WTC11 (cell line): ENCODE measurements around the gene NXPE2. TPM values are rescaled to one million over a fixed set of nuclear protein-coding genes. Genes with fewer than 3 reads are reported as not detected.
"Not testable (repeated sequence)": the region's sequence is repeated elsewhere in the genome, so short reads cannot be mapped to it uniquely, and the experiment has no call there.

Experiments used
- ATAC-seq: fragments of 200-7000 bp; cut with Tn5 transposase; 2 replicates; pipeline ENCODE4 v1.10.0; 2021; ENCODE audit warnings: mild to moderate bottlenecking, moderate library complexity
- Bru-seq: library from RNA; stranded (reverse); fragments of 400-500 nt; gene quantifications from one replicate; lab custom pipeline; 2021; lab: Mats Ljungman, UMichigan
- CTCF ChIA-PET: fragments of 300-600 bp; sonication (Branson Sonifier 250); formaldehyde crosslinking; loops from one replicate; lab custom pipeline; 2021; ENCODE audit warnings: antibody characterized with exemption; lab: Charles Lee
- POLR2A ChIA-PET: fragments of 350-600 bp; sonication (Branson Sonifier 250); formaldehyde crosslinking; loops from one replicate; lab custom pipeline; 2021; ENCODE audit warnings: antibody characterized with exemption; lab: Charles Lee
- DNase-seq: peaks from one replicate; pipeline ENCODE4 v3.0.0; 2021; ENCODE audit warnings: low spot score
- H3K27ac Mint-ChIP-seq: 2 replicates; pipeline ENCODE4 v1.8.0; 2021; ENCODE audit warnings: mixed read lengths
- H3K27me3 Mint-ChIP-seq: 2 replicates; pipeline ENCODE4 v1.8.0; 2021; ENCODE audit warnings: low read depth, mild to moderate bottlenecking, moderate library complexity, mixed read lengths
- H3K36me3 Mint-ChIP-seq: 2 replicates; pipeline ENCODE4 v1.8.0; 2021; ENCODE audit warnings: mixed read lengths
- H3K4me1 Mint-ChIP-seq: 2 replicates; pipeline ENCODE4 v1.8.0; 2022; ENCODE audit warnings: mixed read lengths
- H3K4me3 Mint-ChIP-seq: 2 replicates; pipeline ENCODE4 v1.8.0; 2021; ENCODE audit warnings: mild to moderate bottlenecking, moderate library complexity, mixed read lengths
- H3K9me3 Mint-ChIP-seq: 2 replicates; pipeline ENCODE4 v1.8.0; 2021; ENCODE audit warnings: mixed read lengths
- GABPB1 ChIP-seq: sonication (generic); formaldehyde crosslinking; IDR thresholded peaks from 2 replicates; pipeline ENCODE4 v1.8.1; 2023; ENCODE audit warnings: mild to moderate bottlenecking, missing genetic modification reagents
- GTF2I ChIP-seq: fragments of 250-450 bp; sonication (Bioruptor Pico); conservative IDR thresholded peaks from 2 replicates; pipeline ENCODE4 v1.4.0; 2021; ENCODE audit warnings: mild to moderate bottlenecking
- HMGA2 ChIP-seq: fragments of 250-450 bp; sonication (Bioruptor Pico); IDR thresholded peaks from 2 replicates; pipeline ENCODE4 v1.4.0; 2021; ENCODE audit warnings: mild to moderate bottlenecking, moderate library complexity
- JUN ChIP-seq: sonication (generic); formaldehyde crosslinking; IDR thresholded peaks from 2 replicates; pipeline ENCODE4 v1.8.0; 2023; ENCODE audit warnings: mild to moderate bottlenecking, missing genetic modification reagents
- MYBL2 ChIP-seq: sonication (generic); formaldehyde crosslinking; IDR thresholded peaks from 2 replicates; pipeline ENCODE4 v1.8.1; 2023; ENCODE audit warnings: mild to moderate bottlenecking, moderate library complexity, missing genetic modification reagents
- NR3C1 ChIP-seq: sonication (generic); formaldehyde crosslinking; conservative IDR thresholded peaks from 2 replicates; pipeline ENCODE4 v1.8.1; 2023; ENCODE audit warnings: low read depth, mild to moderate bottlenecking, missing genetic modification reagents
- ZNF263 ChIP-seq: sonication (generic); formaldehyde crosslinking; IDR thresholded peaks from 2 replicates; pipeline ENCODE4 v1.8.1; 2022; ENCODE audit warnings: low read depth, mild to moderate bottlenecking, moderate library complexity, missing genetic modification reagents
- ZNF317 ChIP-seq: sonication (generic); formaldehyde crosslinking; IDR thresholded peaks from 2 replicates; pipeline ENCODE4 v1.8.1; 2023; ENCODE audit warnings: low read depth, mild to moderate bottlenecking, moderate library complexity, missing genetic modification reagents, borderline replicate concordance
- ZNF423 ChIP-seq: fragments of 250-450 bp; sonication (Bioruptor Pico); IDR thresholded peaks from 2 replicates; pipeline ENCODE4 v2.1.2; 2022; ENCODE audit warnings: mild to moderate bottlenecking, moderate library complexity
- long read RNA-seq, 3 experiments: library from RNA in 1 of 3; library from capped mRNA in 1 of 3; library from polyadenylated mRNA in 1 of 3; unstranded in 2 of 3; stranded (forward) in 1 of 3; transcript quantifications; one replicate each; pipeline ENCODE4 v2.0.0, GENCODE V29; 2021
- total RNA-seq: library from RNA; stranded (reverse); gene quantifications from 3 replicates; pipeline ENCODE4 v1.2.3, GENCODE V29; 2021
- TF ChIP-seq, protein P1 (sequence below): sonication (generic); formaldehyde crosslinking; IDR thresholded peaks from 2 replicates; pipeline ENCODE4 v1.8.0; 2022; ENCODE audit warnings: mild to moderate bottlenecking, missing genetic modification reagents
- TF ChIP-seq, protein P2 (sequence below): sonication (generic); formaldehyde crosslinking; IDR thresholded peaks from 2 replicates; pipeline ENCODE4 v1.8.1; 2023; ENCODE audit warnings: mild to moderate bottlenecking, moderate library complexity, missing genetic modification reagents
- TF ChIP-seq, protein P3 (sequence below): sonication (generic); formaldehyde crosslinking; IDR thresholded peaks from 2 replicates; pipeline ENCODE4 v1.8.1; 2023; ENCODE audit warnings: mild to moderate bottlenecking, missing genetic modification reagents
- TF ChIP-seq, protein P4 (sequence below): sonication (generic); formaldehyde crosslinking; IDR thresholded peaks from 2 replicates; pipeline ENCODE4 v1.8.1; 2023; ENCODE audit warnings: mild to moderate bottlenecking, missing genetic modification reagents, moderate library complexity
- TF ChIP-seq, protein P5 (sequence below): sonication (generic); formaldehyde crosslinking; IDR thresholded peaks from 2 replicates; pipeline ENCODE4 v1.8.0; 2023; ENCODE audit warnings: missing genetic modification reagents, mild to moderate bottlenecking, borderline replicate concordance

NXPE2 gene
- total RNA-seq (not detected in 3 replicates), Bru-seq, nascent RNA (percentile 10 among the genes with signal in this experiment)
- long read RNA-seq, experiment 1, result 0 reads
- long read RNA-seq, experiment 2, result 0 reads
- long read RNA-seq, experiment 3, result 0 reads

DNA sequence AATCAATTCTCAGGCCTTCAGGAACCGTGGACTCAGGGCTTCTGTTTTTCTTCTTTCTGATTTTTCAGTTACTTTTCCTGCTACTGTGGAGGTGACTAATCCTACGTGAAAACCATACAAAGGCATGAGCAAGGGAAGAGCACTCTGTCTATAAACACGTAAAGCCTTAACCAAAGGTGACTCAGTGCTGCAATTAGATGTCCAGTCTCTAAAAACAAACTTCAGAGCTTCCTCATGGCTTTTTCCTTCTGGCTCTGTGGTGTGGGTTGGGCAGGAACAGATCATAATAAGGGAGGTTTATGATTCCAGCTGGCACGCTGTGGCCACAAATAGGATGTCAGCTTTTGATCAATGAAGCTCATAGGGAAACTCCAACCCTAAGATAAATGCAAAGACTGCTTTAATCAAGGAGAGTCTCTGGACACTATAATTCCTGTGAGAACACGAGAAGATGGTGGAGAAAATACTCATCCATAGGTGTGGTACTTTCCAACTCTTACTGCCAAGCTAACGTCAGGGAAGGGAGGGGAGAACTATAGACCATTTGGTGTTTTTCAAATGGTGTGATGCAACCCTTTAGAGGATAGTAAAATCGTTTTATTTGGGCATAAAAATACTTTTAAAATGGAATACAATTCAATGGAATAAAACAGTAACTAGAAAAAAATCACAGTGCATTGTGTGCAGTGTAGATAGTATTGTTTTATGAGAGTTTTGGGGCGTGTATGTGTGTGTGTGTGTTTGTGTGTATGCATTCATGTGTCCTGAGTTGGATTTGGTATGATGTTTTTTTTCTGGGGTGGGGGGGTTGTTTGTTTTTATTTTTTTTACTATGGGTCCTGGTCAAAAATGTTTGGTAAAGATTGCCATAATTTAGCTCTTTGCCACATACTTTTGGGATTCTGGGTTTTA lies at the start of gene NXPE2:
NXPE2 (plus strand) TSS at position 403 of the 912 bp plus-strand sequence; CDS start at position 452, 49 bp downstream.
- CTCF ChIA-PET, result no interaction called here
- ATAC-seq, result no peak
- Mint-ChIP-seq H3K27ac (no peak within 1 kb of the TSS), H3K9me3 (peaks cover 61% of the 10 kb centered on the region), H3K4me3 (no peak within 1 kb of the TSS), H3K27me3 (peaks cover 5% of the 10 kb centered on the region), H3K4me1 (no peaks in the 10 kb centered on the region), H3K36me3 (peaks cover 33% of the 10 kb centered on the region)
- no peak for DNase-seq
- POLR2A ChIA-PET, result no interaction called here
- no peak for TF ChIP-seq GTF2I
- TF ChIP-seq, protein P1, sequence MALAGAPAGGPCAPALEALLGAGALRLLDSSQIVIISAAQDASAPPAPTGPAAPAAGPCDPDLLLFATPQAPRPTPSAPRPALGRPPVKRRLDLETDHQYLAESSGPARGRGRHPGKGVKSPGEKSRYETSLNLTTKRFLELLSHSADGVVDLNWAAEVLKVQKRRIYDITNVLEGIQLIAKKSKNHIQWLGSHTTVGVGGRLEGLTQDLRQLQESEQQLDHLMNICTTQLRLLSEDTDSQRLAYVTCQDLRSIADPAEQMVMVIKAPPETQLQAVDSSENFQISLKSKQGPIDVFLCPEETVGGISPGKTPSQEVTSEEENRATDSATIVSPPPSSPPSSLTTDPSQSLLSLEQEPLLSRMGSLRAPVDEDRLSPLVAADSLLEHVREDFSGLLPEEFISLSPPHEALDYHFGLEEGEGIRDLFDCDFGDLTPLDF (CRISPR knock-in tag), result no peak
- TF ChIP-seq, protein P2, sequence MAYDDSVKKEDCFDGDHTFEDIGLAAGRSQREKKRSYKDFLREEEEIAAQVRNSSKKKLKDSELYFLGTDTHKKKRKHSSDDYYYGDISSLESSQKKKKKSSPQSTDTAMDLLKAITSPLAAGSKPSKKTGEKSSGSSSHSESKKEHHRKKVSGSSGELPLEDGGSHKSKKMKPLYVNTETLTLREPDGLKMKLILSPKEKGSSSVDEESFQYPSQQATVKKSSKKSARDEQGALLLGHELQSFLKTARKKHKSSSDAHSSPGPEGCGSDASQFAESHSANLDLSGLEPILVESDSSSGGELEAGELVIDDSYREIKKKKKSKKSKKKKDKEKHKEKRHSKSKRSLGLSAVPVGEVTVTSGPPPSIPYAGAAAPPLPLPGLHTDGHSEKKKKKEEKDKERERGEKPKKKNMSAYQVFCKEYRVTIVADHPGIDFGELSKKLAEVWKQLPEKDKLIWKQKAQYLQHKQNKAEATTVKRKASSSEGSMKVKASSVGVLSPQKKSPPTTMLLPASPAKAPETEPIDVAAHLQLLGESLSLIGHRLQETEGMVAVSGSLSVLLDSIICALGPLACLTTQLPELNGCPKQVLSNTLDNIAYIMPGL (CRISPR knock-in tag), result no peak
- TF ChIP-seq ZNF317 (CRISPR knock-in tag), result no peak
- TF ChIP-seq NR3C1 (CRISPR knock-in tag), result no peak
- TF ChIP-seq ZNF423 (CRISPR knock-in tag), result no peak
- TF ChIP-seq JUN (CRISPR knock-in tag), result no peak
- TF ChIP-seq, protein P3, sequence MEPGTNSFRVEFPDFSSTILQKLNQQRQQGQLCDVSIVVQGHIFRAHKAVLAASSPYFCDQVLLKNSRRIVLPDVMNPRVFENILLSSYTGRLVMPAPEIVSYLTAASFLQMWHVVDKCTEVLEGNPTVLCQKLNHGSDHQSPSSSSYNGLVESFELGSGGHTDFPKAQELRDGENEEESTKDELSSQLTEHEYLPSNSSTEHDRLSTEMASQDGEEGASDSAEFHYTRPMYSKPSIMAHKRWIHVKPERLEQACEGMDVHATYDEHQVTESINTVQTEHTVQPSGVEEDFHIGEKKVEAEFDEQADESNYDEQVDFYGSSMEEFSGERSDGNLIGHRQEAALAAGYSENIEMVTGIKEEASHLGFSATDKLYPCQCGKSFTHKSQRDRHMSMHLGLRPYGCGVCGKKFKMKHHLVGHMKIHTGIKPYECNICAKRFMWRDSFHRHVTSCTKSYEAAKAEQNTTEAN, result no peak
- TF ChIP-seq MYBL2 (CRISPR knock-in tag), result no peak
- TF ChIP-seq, protein P4, sequence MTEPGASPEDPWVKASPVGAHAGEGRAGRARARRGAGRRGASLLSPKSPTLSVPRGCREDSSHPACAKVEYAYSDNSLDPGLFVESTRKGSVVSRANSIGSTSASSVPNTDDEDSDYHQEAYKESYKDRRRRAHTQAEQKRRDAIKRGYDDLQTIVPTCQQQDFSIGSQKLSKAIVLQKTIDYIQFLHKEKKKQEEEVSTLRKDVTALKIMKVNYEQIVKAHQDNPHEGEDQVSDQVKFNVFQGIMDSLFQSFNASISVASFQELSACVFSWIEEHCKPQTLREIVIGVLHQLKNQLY (CRISPR knock-in tag), result no peak
- TF ChIP-seq GABPB1 (CRISPR knock-in tag), result no peak
- no peak for TF ChIP-seq ZNF263 (CRISPR knock-in tag)
- TF ChIP-seq, protein P5, sequence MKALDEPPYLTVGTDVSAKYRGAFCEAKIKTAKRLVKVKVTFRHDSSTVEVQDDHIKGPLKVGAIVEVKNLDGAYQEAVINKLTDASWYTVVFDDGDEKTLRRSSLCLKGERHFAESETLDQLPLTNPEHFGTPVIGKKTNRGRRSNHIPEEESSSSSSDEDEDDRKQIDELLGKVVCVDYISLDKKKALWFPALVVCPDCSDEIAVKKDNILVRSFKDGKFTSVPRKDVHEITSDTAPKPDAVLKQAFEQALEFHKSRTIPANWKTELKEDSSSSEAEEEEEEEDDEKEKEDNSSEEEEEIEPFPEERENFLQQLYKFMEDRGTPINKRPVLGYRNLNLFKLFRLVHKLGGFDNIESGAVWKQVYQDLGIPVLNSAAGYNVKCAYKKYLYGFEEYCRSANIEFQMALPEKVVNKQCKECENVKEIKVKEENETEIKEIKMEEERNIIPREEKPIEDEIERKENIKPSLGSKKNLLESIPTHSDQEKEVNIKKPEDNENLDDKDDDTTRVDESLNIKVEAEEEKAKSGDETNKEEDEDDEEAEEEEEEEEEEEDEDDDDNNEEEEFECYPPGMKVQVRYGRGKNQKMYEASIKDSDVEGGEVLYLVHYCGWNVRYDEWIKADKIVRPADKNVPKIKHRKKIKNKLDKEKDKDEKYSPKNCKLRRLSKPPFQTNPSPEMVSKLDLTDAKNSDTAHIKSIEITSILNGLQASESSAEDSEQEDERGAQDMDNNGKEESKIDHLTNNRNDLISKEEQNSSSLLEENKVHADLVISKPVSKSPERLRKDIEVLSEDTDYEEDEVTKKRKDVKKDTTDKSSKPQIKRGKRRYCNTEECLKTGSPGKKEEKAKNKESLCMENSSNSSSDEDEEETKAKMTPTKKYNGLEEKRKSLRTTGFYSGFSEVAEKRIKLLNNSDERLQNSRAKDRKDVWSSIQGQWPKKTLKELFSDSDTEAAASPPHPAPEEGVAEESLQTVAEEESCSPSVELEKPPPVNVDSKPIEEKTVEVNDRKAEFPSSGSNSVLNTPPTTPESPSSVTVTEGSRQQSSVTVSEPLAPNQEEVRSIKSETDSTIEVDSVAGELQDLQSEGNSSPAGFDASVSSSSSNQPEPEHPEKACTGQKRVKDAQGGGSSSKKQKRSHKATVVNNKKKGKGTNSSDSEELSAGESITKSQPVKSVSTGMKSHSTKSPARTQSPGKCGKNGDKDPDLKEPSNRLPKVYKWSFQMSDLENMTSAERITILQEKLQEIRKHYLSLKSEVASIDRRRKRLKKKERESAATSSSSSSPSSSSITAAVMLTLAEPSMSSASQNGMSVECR (CRISPR knock-in tag), result no peak

DNA sequence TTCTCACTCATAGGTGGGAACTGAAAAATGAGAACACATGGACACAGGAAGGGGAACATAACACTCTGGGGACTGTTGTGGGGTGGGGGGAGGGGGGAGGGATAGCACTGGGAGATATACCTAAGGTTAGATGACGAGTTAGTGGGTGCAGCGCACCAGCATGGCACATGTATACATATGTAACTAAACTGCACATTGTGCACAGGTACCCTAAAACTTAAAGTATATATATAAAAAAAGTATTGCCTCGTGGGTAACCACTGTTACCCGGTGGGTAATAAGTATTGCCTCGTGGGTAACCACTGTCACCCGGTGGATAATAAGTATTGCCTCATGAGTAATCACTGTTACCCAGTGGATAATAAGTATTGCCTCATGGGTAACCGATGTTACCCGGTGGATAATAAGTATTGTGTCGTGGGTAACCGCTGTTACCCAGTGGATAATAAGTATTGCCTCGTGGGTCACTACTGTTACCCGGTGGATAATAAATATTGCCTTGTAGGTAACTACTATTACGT lies 46.8 kb upstream of the NXPE2 start:
- H3K27ac Mint-ChIP-seq, H3K36me3 Mint-ChIP-seq, H3K4me1 Mint-ChIP-seq, H3K4me3 Mint-ChIP-seq, ATAC-seq, H3K27me3 Mint-ChIP-seq, CTCF ChIA-PET, DNase-seq, POLR2A ChIA-PET: not testable (repeated sequence)
- peaks cover 30% of the 10 kb centered on the region for H3K9me3 Mint-ChIP-seq
- TF ChIP-seq HMGA2 (CRISPR knock-in tag), result peak; percentile 65; the same call in 1 of the 2 replicates
